Epithelial cell of proximal tubule (primary cell): ENCODE data around the gene HSD17B13. TPM values are rescaled to one million over a fixed set of nuclear protein-coding genes. Genes with fewer than 3 reads are reported as not detected.
"Not testable (repeated sequence)": the region's sequence is repeated elsewhere in the genome, so short reads cannot be mapped to it uniquely, and the experiment has no call there.

ENCODE experiments used
- DNase-seq: peaks from one replicate; pipeline ENCODE4 v3.0.0-alpha.2; 2011; ENCODE audit warnings: low read depth
- H3K4me3 ChIP-seq: 2 replicates; pipeline ENCODE4 v1.5.1; 2011; ENCODE audit warnings: low read depth, mild to moderate bottlenecking, low read length
- CTCF ChIP-seq: conservative IDR thresholded peaks from 2 replicates; pipeline ENCODE4 v1.5.1; 2012; ENCODE audit warnings: low read depth, mild to moderate bottlenecking, low read length
- total RNA-seq: library from RNA; depleted of rRNA; stranded (reverse); fragments of >200 nt; gene quantifications from 2 replicates; pipeline ENCODE4 v1.2.3, GENCODE V29; 2015

The HSD17B13 gene
- total RNA-seq, 1 donor from 2014 or later: not detected

- no peak for TF ChIP-seq CTCF
- no peak overlapping the region for H3K4me3 ChIP-seq
- DNase-seq: no peak
Observed at GRCh38 chr4:87356832-87357526, 34.3 kb upstream of the HSD17B13 start.

GRCh38 chr4:87354168-87355102, 31.8 kb upstream of the HSD17B13 start:
- H3K4me3 ChIP-seq: no peak overlapping the region
- no peak for DNase-seq
- no peak for TF ChIP-seq CTCF

- DNase-seq: no peak
- no peak overlapping the region for H3K4me3 ChIP-seq
- TF ChIP-seq CTCF: peak; percentile 77
Observed at GRCh38 chr4:87353592-87353991, 30.9 kb upstream of the HSD17B13 start.

GRCh38 chr4:87345139-87345538, 22.5 kb upstream of the HSD17B13 start:
- no peak for DNase-seq
- H3K4me3 ChIP-seq: no peak overlapping the region
- no peak for TF ChIP-seq CTCF

- no peak overlapping the region for H3K4me3 ChIP-seq
- no peak for TF ChIP-seq CTCF
- no peak for DNase-seq
Observed at GRCh38 chr4:87342872-87343271, 20.2 kb upstream of the HSD17B13 start.

GRCh38 chr4:87341954-87342635, 19.4 kb upstream of the HSD17B13 start:
- not testable (repeated sequence) for DNase-seq, H3K4me3 ChIP-seq

- no peak for DNase-seq
- TF ChIP-seq CTCF: no peak
- no peak overlapping the region for H3K4me3 ChIP-seq
Observed at GRCh38 chr4:87339440-87339839, 16.8 kb upstream of the HSD17B13 start.
